ENCODE measurements around the gene TMEM151A.

DNA sequence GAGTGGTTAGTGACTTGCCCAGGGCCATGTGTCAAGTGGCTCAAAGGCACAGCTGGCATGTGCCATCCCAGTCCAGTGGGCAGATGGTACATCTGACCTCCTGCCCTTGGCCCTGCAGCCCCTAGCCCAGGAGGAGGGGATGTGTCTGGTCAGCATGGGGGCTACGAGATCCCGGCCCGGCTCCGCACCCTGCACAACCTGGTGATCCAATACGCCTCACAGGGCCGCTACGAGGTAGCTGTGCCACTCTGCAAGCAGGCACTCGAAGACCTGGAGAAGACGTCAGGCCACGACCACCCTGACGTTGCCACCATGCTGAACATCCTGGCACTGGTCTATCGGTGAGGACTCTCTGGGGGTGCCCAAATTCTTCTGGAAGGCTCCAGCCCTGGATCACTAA, 29.0 kb upstream of the TMEM151A start:
- TF ChIP-seq, protein P1, sequence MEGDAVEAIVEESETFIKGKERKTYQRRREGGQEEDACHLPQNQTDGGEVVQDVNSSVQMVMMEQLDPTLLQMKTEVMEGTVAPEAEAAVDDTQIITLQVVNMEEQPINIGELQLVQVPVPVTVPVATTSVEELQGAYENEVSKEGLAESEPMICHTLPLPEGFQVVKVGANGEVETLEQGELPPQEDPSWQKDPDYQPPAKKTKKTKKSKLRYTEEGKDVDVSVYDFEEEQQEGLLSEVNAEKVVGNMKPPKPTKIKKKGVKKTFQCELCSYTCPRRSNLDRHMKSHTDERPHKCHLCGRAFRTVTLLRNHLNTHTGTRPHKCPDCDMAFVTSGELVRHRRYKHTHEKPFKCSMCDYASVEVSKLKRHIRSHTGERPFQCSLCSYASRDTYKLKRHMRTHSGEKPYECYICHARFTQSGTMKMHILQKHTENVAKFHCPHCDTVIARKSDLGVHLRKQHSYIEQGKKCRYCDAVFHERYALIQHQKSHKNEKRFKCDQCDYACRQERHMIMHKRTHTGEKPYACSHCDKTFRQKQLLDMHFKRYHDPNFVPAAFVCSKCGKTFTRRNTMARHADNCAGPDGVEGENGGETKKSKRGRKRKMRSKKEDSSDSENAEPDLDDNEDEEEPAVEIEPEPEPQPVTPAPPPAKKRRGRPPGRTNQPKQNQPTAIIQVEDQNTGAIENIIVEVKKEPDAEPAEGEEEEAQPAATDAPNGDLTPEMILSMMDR (IDR thresholded peaks at IDR 0.05), result no peak
- no peak for TF ChIP-seq POLR2A (IDR thresholded peaks at IDR 0.05)
